GM19099 (cell line): ENCODE measurements around the gene DDI2.

Experiments
- POLR2A ChIP-seq: IDR thresholded peaks from 3 replicates; pipeline ENCODE4 v1.6.1; 2011; ENCODE audit warnings: low read depth; ENCODE audit not compliant: insufficient read length; ENCODE audit errors: extremely low read depth

Gene DDI2

GRCh38 chr1:15693371-15693770 lies 76.1 kb downstream of the DDI2 start:
- no peak for TF ChIP-seq POLR2A

GRCh38 chr1:15696956-15697521 lies 79.8 kb downstream of the DDI2 start:
- TF ChIP-seq POLR2A, result peak; percentile 71

- TF ChIP-seq POLR2A, result no peak
Observed at GRCh38 chr1:15698201-15698600, 80.9 kb downstream of the DDI2 start.

- TF ChIP-seq POLR2A, result no peak
Observed at GRCh38 chr1:15700508-15700907, 83.2 kb downstream of the DDI2 start.

- TF ChIP-seq POLR2A, result no peak
Observed at GRCh38 chr1:15701784-15702183, 84.5 kb downstream of the DDI2 start.

GRCh38 chr1:15702722-15703550 lies 85.7 kb downstream of the DDI2 start:
- no peak for TF ChIP-seq POLR2A

- TF ChIP-seq POLR2A, result no peak
Observed at GRCh38 chr1:15703562-15703961, 86.3 kb downstream of the DDI2 start.

- TF ChIP-seq POLR2A, result no peak
Observed at GRCh38 chr1:15704526-15705183, 87.4 kb downstream of the DDI2 start.

GRCh38 chr1:15705184-15705566 lies 87.9 kb downstream of the DDI2 start:
- TF ChIP-seq POLR2A, result no peak

- no peak for TF ChIP-seq POLR2A
Observed at GRCh38 chr1:15706751-15707150, 89.5 kb downstream of the DDI2 start.

- no peak for TF ChIP-seq POLR2A
Observed at GRCh38 chr1:15707239-15707925, 90.1 kb downstream of the DDI2 start.

GRCh38 chr1:15708486-15709137 lies 91.4 kb downstream of the DDI2 start:
- no peak for TF ChIP-seq POLR2A

- TF ChIP-seq POLR2A, result no peak
Observed at GRCh38 chr1:15709226-15709625, 92.0 kb downstream of the DDI2 start.

- TF ChIP-seq POLR2A, result no peak
Observed at GRCh38 chr1:15712168-15712567, 94.9 kb downstream of the DDI2 start.
